GM13977 (cell line): ENCODE results near the gene PRDM11.

Source experiments
- DNase-seq: peaks from one replicate; pipeline ENCODE4 v3.0.0; 2012; ENCODE audit warnings: low spot score
- in situ Hi-C: fragments of 300-500 bp; cut with MboI; formaldehyde crosslinking; loops from one replicate; pipeline ENCODE4 v1.12.0; 2022; ENCODE audit warnings: low sequenced_read_pairs, low pct_unique_long_range_greater_than_20kb, mixed read lengths, inconsistent platforms; ENCODE audit not compliant: unreplicated experiment
- TF ChIP-seq, protein P1 (sequence below): IDR thresholded peaks from 2 replicates; pipeline ENCODE4 v1.5.1; 2012; ENCODE audit warnings: mild to moderate bottlenecking, control low read depth; ENCODE audit not compliant: insufficient read depth; ENCODE audit errors: extremely low read depth, missing control alignments

PRDM11 gene

DNA sequence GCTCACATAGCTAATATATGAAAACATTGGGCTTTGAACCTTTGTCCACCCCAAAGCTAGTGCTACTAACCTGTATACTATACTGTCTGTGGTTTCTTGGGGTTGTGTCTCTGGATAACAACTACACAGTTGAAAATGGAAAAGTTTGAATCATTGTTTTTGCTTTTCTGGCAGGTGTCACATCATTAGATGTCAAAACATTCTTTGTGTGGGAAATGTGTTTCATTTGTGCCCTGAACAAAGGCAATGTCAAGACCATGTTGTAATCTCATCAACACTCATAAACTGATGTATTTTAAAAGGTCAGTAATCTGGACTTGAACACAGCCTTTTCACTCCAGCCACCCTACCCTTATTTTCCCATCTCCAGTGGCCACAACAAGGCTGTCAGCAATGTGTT, 123.2 kb downstream of the PRDM11 start:
- no peak for DNase-seq
- in situ Hi-C loops: no loop called here
- TF ChIP-seq, protein P1, sequence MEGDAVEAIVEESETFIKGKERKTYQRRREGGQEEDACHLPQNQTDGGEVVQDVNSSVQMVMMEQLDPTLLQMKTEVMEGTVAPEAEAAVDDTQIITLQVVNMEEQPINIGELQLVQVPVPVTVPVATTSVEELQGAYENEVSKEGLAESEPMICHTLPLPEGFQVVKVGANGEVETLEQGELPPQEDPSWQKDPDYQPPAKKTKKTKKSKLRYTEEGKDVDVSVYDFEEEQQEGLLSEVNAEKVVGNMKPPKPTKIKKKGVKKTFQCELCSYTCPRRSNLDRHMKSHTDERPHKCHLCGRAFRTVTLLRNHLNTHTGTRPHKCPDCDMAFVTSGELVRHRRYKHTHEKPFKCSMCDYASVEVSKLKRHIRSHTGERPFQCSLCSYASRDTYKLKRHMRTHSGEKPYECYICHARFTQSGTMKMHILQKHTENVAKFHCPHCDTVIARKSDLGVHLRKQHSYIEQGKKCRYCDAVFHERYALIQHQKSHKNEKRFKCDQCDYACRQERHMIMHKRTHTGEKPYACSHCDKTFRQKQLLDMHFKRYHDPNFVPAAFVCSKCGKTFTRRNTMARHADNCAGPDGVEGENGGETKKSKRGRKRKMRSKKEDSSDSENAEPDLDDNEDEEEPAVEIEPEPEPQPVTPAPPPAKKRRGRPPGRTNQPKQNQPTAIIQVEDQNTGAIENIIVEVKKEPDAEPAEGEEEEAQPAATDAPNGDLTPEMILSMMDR: no peak

DNA sequence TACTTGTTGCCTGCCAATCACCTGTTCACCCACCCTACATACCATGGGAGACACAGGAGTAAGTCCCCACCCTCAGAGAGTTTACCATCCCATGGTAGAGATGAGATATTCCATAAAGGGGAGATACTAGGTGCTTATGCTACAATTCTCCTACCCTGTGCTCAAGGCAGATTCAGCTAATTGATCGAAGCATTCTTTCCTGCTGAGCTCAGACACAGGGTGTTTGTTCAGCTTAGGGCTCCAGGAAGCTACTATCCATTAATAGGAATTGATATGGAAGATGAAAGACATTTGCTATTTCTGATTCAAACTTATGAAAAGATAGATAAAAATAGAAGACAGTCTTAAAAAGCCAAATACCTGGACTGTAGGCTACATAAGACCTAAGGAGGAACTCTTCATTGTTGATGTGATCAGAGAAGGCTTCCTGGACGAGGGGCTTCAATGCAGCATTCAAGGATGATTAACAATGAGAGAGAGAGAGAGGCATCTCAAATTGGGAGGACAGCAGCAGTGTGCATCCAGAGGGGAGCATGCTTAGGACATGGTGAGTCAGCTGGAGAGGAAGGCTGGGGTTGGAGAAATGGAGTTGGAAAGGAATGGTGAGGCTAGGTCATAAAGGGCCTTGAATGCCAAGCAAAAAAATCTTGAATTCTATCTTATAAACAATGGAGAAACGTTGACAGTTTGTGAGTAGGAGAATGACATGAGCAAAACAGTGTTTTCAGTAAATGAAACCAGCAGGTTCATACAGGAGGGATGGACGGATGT, 124.7 kb downstream of the PRDM11 start:
- DNase-seq: no peak
- TF ChIP-seq, protein P1: no peak
- in situ Hi-C loops: no loop called here

DNA sequence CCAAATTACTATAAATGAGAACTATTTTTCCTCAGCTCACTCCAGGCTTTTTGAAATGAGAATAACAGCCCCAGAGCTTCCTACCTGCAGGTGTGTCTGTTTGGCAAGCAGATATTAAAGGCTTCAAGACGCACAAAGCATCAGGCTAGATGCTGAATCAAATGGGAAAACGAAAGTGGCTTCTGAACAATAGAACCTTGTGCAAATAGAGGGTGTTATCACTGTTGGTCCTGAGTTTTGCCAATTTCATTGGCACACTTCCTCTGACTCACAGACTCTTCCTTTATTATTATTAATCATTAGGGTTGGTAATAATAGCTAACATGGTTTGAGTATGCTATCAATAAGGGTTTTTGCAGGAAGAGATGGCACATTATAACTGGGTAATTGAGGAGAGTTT, 126.3 kb downstream of the PRDM11 start:
- in situ Hi-C loops: no loop called here
- TF ChIP-seq, protein P1: no peak
- no peak for DNase-seq

DNA sequence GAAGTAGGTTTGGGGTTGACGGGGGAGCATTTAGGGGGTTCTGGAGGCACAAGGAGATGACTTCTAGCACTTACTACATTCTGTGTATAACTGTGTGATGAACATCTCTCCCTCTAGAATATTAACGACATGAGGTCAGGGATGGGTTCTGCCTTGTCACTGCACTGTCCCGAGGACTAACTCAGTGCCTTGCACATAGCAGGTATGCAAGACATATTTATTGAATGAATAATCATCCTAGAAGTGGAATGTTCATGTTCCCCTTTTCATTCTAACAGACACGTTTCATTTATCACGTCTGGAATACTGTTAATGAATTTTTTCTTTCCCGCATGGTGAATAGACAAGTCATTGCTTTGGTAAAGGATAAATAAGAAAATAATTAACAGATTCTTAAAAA, 127.1 kb downstream of the PRDM11 start:
- in situ Hi-C loops: no loop called here
- TF ChIP-seq, protein P1: no peak

DNA sequence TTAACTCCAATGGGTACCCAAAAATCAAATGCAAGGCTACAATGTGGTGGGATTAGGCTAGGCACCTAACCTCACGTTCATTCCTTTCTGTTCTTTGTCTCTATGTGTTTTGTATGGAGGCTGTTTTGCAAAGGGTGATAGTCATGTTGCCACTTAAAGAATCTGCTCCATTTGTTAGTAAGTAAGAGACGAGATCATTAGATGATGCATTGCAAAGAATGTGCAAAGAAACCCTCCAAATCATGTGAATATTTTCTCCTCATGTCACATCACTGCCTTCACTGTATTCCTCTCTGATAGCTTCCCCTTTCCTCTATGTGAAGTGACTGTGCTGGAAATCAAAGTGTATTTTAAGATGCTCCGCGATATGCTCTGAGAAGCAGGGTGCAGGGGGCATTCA, 127.8 kb downstream of the PRDM11 start:
- DNase-seq: no peak
- in situ Hi-C loops: no loop called here
- TF ChIP-seq, protein P1: no peak

More for the DNA sequence above, 127.1 kb downstream of the PRDM11 start:
- DNase-seq: no peak

DNA sequence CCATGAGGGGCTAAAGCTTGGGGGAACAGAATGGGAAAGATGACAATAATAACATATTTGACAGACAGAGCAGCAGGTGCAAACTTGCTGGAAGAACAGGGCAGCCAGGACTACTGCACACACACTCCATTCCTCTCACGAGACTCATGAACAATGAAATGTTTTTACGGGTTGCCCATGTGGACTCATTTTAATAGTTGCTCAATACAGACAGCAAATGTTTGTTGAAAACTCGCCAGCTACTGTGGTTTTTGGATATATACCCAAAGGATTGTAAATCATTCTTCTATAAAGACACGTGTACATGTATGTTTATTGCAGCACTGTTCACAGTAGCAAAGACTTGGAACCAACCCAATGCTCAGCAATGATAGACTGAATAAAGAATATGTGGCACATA, 129.4 kb downstream of the PRDM11 start:
- TF ChIP-seq, protein P1: no peak
- no peak for DNase-seq
- in situ Hi-C loops: loop anchor here (25.0 kb wide), 1 partner anchor 164 kb away; no protein-coding TSS in a partner anchor
